Neuronal stem cell (in vitro differentiated cells): ENCODE data around the gene BRD1.
A peak's percentile ranks its signal among the peaks of the same experiment; 100 is the strongest.

ENCODE experiments used
- DNase-seq: peaks from one replicate; pipeline ENCODE4 v3.0.0-alpha.2; 2013; ENCODE audit warnings: low spot score
- H2AFZ ChIP-seq: one replicate; pipeline ENCODE4 v1.6.1; 2013; ENCODE audit warnings: mild to moderate bottlenecking, low read length, inconsistent platforms
- H2AK5ac ChIP-seq: 2 replicates; pipeline ENCODE4 v1.6.1; 2013; ENCODE audit warnings: low read depth, mild to moderate bottlenecking, inconsistent platforms, low read length, moderate library complexity, mixed read lengths
- H2BK120ac ChIP-seq: 2 replicates; pipeline ENCODE4 v1.6.1; 2013; ENCODE audit warnings: low read depth, mild to moderate bottlenecking, inconsistent platforms, low read length, moderate library complexity, mixed read lengths
- H2BK12ac ChIP-seq: one replicate; pipeline ENCODE4 v1.6.1; 2013; ENCODE audit warnings: low read length, inconsistent platforms
- H2BK15ac ChIP-seq: 2 replicates; pipeline ENCODE4 v1.6.1; 2013; ENCODE audit warnings: mild to moderate bottlenecking, low read length, inconsistent platforms, mixed read lengths
- H2BK5ac ChIP-seq: one replicate; pipeline ENCODE4 v1.6.1; 2013; ENCODE audit warnings: inconsistent platforms, mild to moderate bottlenecking, low read length, moderate library complexity
- H3K14ac ChIP-seq: one replicate; pipeline ENCODE4 v1.6.1; 2013; ENCODE audit warnings: low read length, inconsistent platforms
- H3K18ac ChIP-seq: 2 replicates; pipeline ENCODE4 v1.6.1; 2013; ENCODE audit warnings: low read length, inconsistent platforms
- H3K23ac ChIP-seq: 2 replicates; pipeline ENCODE4 v1.6.1; 2013; ENCODE audit warnings: low read depth, mild to moderate bottlenecking, mixed read lengths, low read length, inconsistent platforms; ENCODE audit not compliant: poor library complexity
- H3K27ac ChIP-seq: replicated peaks from 3 replicates; pipeline ENCODE4 v1.5.1; 2013; ENCODE audit warnings: low read length, inconsistent platforms
- H3K27me3 ChIP-seq, 3 experiments: 2 replicates each; pipeline ENCODE4 v1.6.1; 2013; ENCODE audit warnings: low read length in 3 of 3, mild to moderate bottlenecking in 2 of 3, inconsistent platforms in 1 of 3, low read depth in 1 of 3, mixed read lengths in 1 of 3, moderate library complexity in 1 of 3; ENCODE audit not compliant: control insufficient read depth in 3 of 3, insufficient read depth in 3 of 3
- H3K36me3 ChIP-seq, 2 donors: replicated peaks in 1 of 2; 2 replicates each; pipeline ENCODE4 v1.6.1; 2013; ENCODE audit warnings: low read length in 2 of 2; ENCODE audit not compliant: control insufficient read depth in 2 of 2, insufficient read depth in 2 of 2
- H3K4ac ChIP-seq: 2 replicates; pipeline ENCODE4 v1.6.1; 2013; ENCODE audit warnings: inconsistent platforms, mild to moderate bottlenecking, low read length, moderate library complexity
- H3K4me1 ChIP-seq, 2 donors: 1 replicate in 1 of 2; 2 replicates in 1 of 2; pipeline ENCODE4 v1.6.1; 2013; ENCODE audit warnings: low read length in 2 of 2, low read depth in 1 of 2; ENCODE audit not compliant: control insufficient read depth in 2 of 2, insufficient read depth in 1 of 2
- H3K4me2 ChIP-seq: one replicate; pipeline ENCODE4 v1.6.1; 2013; ENCODE audit warnings: mild to moderate bottlenecking, low read length, inconsistent platforms; ENCODE audit not compliant: insufficient read depth, poor library complexity, severe bottlenecking
- H3K4me3 ChIP-seq, 2 donors: 2 replicates each; pipeline ENCODE4 v1.5.1; 2013; ENCODE audit warnings: low read length in 2 of 2, mild to moderate bottlenecking in 2 of 2, inconsistent platforms in 1 of 2, moderate library complexity in 1 of 2
- H3K79me1 ChIP-seq: one replicate; pipeline ENCODE4 v1.6.1; 2013; ENCODE audit warnings: low read depth, mild to moderate bottlenecking, inconsistent platforms, low read length, moderate library complexity
- H3K9ac ChIP-seq: one replicate; pipeline ENCODE4 v1.6.1; 2013; ENCODE audit warnings: mild to moderate bottlenecking, low read depth, low read length, inconsistent platforms; ENCODE audit not compliant: poor library complexity
- H3K9me3 ChIP-seq, 2 donors: replicated peaks in 1 of 2; 2 replicates each; pipeline versions ENCODE3 to v1.6.1; 2013; ENCODE audit warnings: low read length in 2 of 2, mild to moderate bottlenecking in 2 of 2, inconsistent platforms in 1 of 2, low read depth in 1 of 2, mixed read lengths in 1 of 2, moderate library complexity in 1 of 2; ENCODE audit not compliant: control insufficient read depth in 2 of 2, insufficient read depth in 1 of 2
- H4K8ac ChIP-seq: one replicate; pipeline ENCODE4 v1.6.1; 2013; ENCODE audit warnings: low read depth, mild to moderate bottlenecking, inconsistent platforms, low read length, moderate library complexity
- H4K91ac ChIP-seq: one replicate; pipeline ENCODE4 v1.6.1; 2013; ENCODE audit warnings: low read length, low read depth, mild to moderate bottlenecking, inconsistent platforms; ENCODE audit not compliant: poor library complexity
- WGBS, 2 donors: extraction: QIAGEN DNeasy Blood & Tissue Kit; methylation state at CpG; one replicate each; pipeline ENCODE4 v1.1.7; 2013; ENCODE audit warnings: missing lambda C conversion rate in 2 of 2, mixed read lengths in 1 of 2; ENCODE audit not compliant: insufficient read length in 2 of 2, insufficient replicate concordance in 1 of 2; ENCODE audit errors: extremely low coverage in 2 of 2; 5-methylcytosine and 5-hydroxymethylcytosine counted together

The BRD1 gene

GRCh38 chr22:49739138-49739537 lies 88.5 kb downstream of the BRD1 start:
- Histone ChIP-seq H3K27ac (no peak overlapping the region), H3K79me1 (peaks cover 2% of the 10 kb centered on the region), H3K4me1 (no peaks in the 10 kb centered on the region), H4K91ac (no peak overlapping the region), H3K9ac (no peak overlapping the region), H2AK5ac (no peak overlapping the region), H3K14ac (no peak overlapping the region), H2BK120ac (no peak overlapping the region), H3K23ac (no peak overlapping the region), H3K18ac (no peak overlapping the region), H3K9me3 (peaks cover 3 to 6% of the 10 kb centered on the region in 2 donors), H3K4ac (no peak overlapping the region), H3K4me3 (peak overlapping the region in 1 of 2 donors; percentile 2), H3K27me3 (peaks cover 0 to 10% (median 0%) of the 10 kb centered on the region in 3 experiments), H2BK15ac (no peak overlapping the region), H3K36me3 (no peaks in the 10 kb centered on the region), H2AFZ (no peak overlapping the region), H4K8ac (no peak overlapping the region), H2BK12ac (no peak overlapping the region), H3K4me2 (no peak overlapping the region), H2BK5ac (no peak overlapping the region)
- no CpG with 5 or more reads among the region's 2 CpGs for WGBS, 2 donors
- DNase-seq = no peak

- no peak overlapping the region for H2AK5ac ChIP-seq
- H3K27me3 ChIP-seq = peaks cover 0 to 12% (median 0%) of the 10 kb centered on the region in 3 experiments
- H3K4me2 ChIP-seq = no peak overlapping the region
- H3K14ac ChIP-seq = no peak overlapping the region
- DNase-seq = no peak
- H4K8ac ChIP-seq = no peak overlapping the region
- WGBS, 2 donors = no CpG with 5 or more reads among the region's 8 CpGs
- no peak overlapping the region for H3K18ac ChIP-seq
- no peak overlapping the region for H2BK5ac ChIP-seq
- no peak overlapping the region for H2BK15ac ChIP-seq
- no peak overlapping the region for H2BK120ac ChIP-seq
- peaks cover 3 to 6% of the 10 kb centered on the region in 2 donors for H3K9me3 ChIP-seq
- no peak overlapping the region for H3K23ac ChIP-seq
- no peak overlapping the region for H4K91ac ChIP-seq
- H3K79me1 ChIP-seq = peaks cover 2% of the 10 kb centered on the region
- H2BK12ac ChIP-seq = no peak overlapping the region
- no peak overlapping the region for H3K4ac ChIP-seq
- H3K4me3 ChIP-seq = no peak overlapping the region
- H2AFZ ChIP-seq = no peak overlapping the region
- H3K4me1 ChIP-seq = no peaks in the 10 kb centered on the region
- no peak overlapping the region for H3K9ac ChIP-seq
- H3K27ac ChIP-seq = no peak overlapping the region
- H3K36me3 ChIP-seq = no peaks in the 10 kb centered on the region
Observed at GRCh38 chr22:49738566-49738965, 89.1 kb downstream of the BRD1 start.

GRCh38 chr22:49738006-49738405 lies 89.7 kb downstream of the BRD1 start:
- H3K4me3 ChIP-seq = no peak overlapping the region
- no peak overlapping the region for H3K18ac ChIP-seq
- no peak overlapping the region for H3K9ac ChIP-seq
- H2BK5ac ChIP-seq = no peak overlapping the region
- H3K27ac ChIP-seq = no peak overlapping the region
- WGBS, 2 donors = no CpG with 5 or more reads among the region's 12 CpGs
- no peak overlapping the region for H3K4ac ChIP-seq
- H3K23ac ChIP-seq = no peak overlapping the region
- no peaks in the 10 kb centered on the region for H3K4me1 ChIP-seq
- H3K9me3 ChIP-seq = peaks cover 3 to 6% of the 10 kb centered on the region in 2 donors
- peaks cover 2% of the 10 kb centered on the region for H3K79me1 ChIP-seq
- no peak overlapping the region for H4K8ac ChIP-seq
- H3K36me3 ChIP-seq = no peaks in the 10 kb centered on the region
- no peak for DNase-seq
- no peak overlapping the region for H2AK5ac ChIP-seq
- no peak overlapping the region for H2AFZ ChIP-seq
- no peak overlapping the region for H2BK120ac ChIP-seq
- H3K4me2 ChIP-seq = no peak overlapping the region
- H3K27me3 ChIP-seq = peaks cover 0 to 12% (median 0%) of the 10 kb centered on the region in 3 experiments
- no peak overlapping the region for H2BK15ac ChIP-seq
- no peak overlapping the region for H4K91ac ChIP-seq
- H3K14ac ChIP-seq = no peak overlapping the region
- no peak overlapping the region for H2BK12ac ChIP-seq

- Histone ChIP-seq H3K36me3 (no peaks in the 10 kb centered on the region), H2BK5ac (no peak overlapping the region), H3K9me3 (peaks cover 3 to 6% of the 10 kb centered on the region in 2 donors), H3K4ac (no peak overlapping the region), H3K27me3 (peaks cover 0 to 12% (median 0%) of the 10 kb centered on the region in 3 experiments), H4K91ac (no peak overlapping the region), H3K14ac (peak overlapping the region; percentile 89), H2BK15ac (no peak overlapping the region), H2AFZ (no peak overlapping the region), H2BK12ac (no peak overlapping the region), H3K18ac (no peak overlapping the region), H3K4me2 (no peak overlapping the region), H3K4me3 (peak overlapping the region in 1 of 2 donors; percentile 46), H2BK120ac (no peak overlapping the region), H2AK5ac (no peak overlapping the region), H3K23ac (peak overlapping the region; percentile 55), H3K27ac (no peak overlapping the region), H3K9ac (no peak overlapping the region), H3K79me1 (peaks cover 2% of the 10 kb centered on the region), H3K4me1 (no peaks in the 10 kb centered on the region), H4K8ac (no peak overlapping the region)
- DNase-seq = no peak
- no CpG with 5 or more reads among the region's 12 CpGs for WGBS, 2 donors
Observed at GRCh38 chr22:49737101-49737551, 90.5 kb downstream of the BRD1 start.
